Activated naive CD4-positive, alpha-beta T cell treated with anti-CD3 and anti-CD28 coated beads, Interleukin-2, amount 50 U/mL, for 16 hours (primary cell): ENCODE data around the gene SLC9A3.
"Not testable (repeated sequence)": the region's sequence is repeated elsewhere in the genome, so short reads cannot be mapped to it uniquely, and the experiment has no call there.

ENCODE experiments used
- DNase-seq: peaks from one replicate; pipeline ENCODE4 v3.0.0-alpha.2; 2020

Gene SLC9A3

DNA sequence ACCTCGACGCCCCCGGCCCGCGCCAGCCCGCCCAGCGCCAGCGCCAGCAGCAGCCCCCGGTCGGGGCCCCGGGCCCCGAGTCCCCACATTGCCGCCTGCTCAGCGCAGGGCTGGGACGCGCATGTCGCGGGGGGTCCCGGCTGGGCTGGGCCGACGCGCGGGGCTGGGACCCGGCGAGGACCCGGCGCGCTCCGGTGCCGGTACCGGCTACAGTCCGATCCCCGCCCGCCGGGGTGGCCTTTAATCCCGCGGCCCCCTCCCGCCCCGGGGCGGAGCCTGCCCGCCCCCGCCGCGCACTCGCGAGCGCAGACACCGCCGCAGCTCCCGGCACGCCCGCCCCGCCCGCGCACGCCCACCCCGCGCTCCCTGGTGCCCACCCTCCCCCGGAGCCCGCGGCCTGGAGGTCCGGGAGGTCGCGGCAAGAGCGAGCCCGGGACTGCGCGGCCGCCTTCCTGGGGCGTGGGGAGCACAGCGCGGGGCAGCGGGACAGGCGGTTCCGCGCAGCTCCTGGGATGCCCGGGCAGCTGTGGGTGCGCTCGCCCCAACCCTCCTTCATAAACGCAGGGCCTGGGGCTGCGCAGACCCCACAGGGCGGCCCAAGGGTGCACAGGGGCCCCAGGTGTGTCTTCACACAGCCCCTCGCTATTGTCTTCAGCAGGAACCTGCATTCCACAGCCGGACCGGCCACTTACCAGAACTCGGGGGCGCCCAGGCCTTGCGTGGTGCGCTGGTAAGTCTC, at the start of gene SLC9A3:
TSS of gene SLC9A3 (minus strand) at position 216 of the 739 bp plus-strand sequence.
- no peak for DNase-seq

DNA sequence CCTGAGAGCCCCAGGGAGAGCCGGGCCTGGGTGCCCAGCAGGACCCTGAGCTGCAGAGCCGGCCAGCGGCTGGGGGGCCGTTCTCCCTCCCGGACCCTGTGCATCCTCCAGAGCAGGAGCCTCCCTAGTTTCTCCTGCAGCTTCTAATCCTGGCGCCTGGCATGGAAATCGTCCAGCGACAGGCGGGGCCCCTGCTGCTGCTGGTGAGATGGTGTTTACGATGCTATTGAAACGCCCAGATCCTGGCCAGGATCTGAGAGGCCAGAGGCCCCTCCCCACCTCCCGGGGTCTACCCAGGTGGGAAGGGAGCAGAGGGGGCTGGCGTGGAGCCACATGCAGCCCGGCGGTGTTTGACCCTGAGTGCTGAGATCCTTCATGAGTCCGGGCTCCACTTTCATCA, 49.7 kb upstream of the SLC9A3 start:
- DNase-seq: no peak

DNA sequence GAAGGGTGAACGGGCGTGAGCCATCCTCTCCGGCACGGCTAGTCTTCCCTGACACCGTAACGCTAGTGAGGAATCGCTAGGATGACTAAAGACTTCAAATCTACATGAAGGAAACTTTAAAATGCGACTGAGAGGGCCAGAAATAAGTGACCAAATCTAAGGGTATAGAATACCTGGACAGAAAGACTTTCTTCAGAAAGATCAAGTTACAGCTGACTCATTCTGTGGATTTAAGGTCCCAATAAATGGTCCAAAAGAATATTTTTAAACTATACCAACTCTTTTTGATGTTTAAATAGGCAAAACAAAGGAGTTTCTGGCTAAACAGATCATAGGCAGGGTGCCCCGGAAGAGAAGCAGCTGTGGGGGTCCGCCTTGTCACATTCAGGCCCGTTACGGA, 49.0 kb upstream of the SLC9A3 start:
- DNase-seq: no peak

DNA sequence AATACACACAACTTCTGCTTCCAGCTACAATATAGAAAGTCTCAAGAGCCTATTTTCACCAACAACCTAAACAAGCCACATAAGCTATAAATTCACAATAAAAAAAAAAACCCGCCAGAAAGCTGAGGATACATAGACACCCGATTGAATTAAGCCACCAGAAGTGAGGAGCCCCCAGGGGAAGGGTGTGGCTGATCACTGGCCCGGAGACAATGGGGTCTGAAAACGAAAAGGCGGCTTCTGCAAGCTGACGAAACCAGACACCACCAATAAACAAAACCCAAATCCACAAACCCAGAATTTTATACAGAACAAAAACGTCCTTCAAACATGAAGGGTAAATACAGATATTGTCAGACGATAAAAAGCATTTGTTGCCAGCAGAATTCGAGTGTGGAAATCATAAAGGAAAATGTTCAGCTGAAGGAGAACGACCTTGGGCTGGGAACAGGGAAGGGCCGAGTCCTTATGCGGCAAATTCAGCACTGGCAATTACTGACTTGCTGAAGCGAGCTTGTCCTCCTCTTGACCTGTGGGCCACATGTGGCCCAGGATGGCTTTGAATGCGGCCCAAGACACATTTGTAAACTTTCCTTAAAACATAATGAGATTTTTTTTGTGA, 48.3 kb upstream of the SLC9A3 start:
- DNase-seq: no peak

DNA sequence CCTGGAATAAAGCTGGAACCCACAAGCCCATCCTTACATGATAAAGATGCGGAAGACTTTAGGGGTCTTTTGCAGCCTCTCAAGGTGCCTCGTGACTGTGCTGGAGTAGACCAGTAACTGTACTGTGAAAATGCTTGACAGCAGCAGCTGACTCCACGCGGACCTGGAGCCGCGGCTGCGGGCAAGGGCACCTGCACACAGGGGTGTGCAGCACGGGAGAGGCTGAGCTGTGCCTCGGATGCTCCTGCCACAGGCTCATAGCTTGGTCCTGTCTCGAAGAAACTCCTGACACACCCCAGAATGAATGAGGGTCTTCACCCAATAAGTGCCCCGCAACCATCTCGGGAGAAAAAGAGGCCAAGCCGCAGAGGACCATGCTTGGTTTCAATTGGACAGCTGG, 47.5 kb upstream of the SLC9A3 start:
- no peak for DNase-seq

DNA sequence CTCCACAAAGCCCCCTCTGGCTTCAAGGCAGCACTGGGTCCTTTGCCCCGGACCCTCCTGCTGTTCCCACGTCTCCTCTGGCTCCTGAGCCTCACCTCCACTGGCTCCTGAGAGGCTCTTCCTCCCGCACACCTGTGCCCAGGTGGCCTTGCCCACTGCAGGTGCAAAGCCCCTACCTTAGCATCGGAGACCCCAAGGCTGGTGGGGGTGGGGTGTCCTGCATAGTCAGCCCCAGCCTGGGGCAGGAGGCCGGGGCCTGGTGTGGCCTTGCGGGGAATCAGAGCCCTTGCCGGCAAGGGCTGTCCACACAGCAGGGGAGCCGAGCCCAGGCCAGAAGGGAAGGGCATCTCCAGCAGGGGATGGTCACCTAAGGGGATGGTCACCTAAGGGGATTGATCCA, 46.6 kb upstream of the SLC9A3 start:
- no peak for DNase-seq

DNA sequence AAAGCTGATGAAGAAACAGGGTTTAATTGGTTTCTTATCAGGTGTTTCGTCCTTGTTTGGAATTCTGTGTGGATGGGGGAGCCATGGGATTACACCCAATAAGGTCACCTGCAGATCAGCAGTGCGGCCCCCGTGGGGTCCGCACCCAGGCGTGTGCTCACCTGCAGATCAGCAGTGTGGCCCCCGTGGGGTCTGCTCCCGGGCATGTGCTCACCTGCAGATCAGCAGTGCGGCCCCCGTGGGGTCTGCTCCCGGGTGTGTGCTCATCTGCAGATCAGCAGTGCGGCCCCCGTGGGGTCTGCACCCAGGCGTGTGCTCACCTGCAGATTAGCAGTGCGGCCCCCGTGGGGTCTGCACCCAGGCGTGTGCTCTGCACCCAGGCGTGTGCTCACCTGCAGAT, 46.2 kb upstream of the SLC9A3 start:
- DNase-seq: no peak

DNA sequence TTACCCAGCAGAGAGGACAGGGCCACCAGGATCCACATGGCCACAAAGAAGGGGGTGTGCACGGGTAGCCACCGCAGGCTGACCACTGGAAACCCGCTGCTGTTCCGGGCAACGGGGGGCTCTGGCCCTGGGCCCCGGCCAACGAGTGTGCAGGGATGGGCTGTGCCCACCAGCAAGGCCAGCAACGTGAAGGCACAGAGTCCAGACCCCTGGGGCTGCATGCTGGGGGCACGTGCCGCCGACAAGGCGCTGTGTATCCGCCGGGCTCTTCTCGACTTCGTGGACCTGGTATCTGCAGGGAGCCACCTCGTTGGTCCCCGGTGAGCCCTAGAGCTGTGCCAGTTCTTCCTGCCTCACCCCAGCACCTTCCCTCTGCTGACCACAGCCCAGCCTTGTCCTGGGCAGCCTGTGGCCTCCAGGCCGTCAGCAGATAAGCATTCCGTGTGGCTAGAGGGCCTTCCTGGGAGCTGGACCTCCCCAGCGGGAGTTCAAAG, 45.7 kb upstream of the SLC9A3 start:
- DNase-seq: no peak

DNA sequence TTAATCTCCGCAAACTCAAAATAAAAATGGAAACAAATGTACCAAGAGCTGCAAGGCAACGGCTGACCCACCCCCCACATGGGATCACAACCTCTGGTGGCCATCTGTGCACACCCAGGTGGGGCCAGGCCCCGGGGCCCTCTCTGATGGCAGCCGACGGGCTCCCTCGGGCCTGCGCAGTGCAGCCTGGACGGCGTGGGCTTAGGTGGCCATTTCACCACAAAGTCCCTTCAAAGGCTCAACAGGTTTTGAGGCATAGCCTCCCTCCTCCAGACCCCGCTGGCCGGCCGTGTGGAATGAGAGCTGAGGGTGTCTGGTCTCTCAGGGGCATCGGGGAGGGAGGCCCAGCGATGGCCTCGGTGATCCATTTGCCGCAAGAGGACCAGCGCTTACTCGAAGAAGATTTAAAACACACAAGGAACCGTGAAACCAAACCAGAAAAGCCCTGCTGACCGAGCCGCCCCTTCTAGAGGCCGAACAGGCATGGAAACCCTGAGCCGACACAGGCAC, 45.2 kb upstream of the SLC9A3 start:
- DNase-seq: no peak

DNA sequence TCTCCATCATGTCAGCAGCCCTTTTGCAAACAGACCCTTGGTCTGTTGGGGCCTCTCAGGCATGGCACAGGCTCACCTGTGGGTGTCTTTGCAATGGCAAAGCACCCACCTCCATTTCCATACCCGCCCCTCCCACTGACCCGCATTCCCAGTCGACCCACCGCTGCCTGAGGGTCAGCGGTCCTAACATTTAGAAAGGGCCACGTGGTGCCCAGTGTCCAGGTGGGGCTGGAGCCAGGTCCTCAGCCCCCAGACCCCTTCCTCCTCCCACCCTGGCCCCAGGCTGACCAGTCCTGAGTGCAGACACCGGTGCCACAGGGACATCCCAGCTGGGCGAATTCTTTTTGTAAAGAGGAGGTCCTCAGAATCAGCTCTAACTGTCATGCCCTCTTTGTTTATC, 44.6 kb upstream of the SLC9A3 start:
- no peak for DNase-seq

DNA sequence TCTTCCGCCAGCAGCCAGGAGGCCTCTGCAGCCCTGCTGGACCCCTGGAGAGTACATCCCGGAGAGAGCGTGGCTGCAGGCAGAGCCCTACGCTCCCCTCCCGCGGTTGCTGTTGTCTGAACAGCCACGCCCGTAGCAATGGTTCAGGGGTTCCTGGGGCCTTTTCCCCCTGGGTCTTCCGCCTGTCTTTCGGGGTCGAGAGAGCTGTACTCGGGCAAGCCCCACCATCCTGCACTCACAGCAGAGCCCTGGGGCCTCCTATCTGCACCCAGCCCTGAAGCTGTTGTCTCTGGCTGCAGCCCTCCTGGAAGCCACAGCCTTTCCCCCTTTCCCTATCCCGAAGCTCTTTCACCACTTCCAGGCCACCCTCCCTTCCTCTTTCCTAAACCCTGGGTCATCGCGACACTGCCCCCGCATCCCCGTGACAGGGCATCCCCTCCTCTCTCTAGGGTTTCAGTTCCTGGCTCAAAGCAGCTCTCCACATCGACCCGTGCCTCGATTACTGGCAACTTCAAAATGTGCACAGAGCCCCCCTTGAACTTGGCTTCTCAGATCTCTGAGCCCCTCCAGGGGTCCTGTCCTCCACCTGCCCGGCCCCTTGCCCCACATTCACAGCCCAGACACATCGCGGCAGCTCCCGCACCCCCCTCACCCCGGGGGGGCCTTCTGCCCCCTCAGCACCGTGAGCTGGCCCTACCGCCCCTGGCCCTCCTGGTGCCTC, 44.0 kb upstream of the SLC9A3 start:
- no peak for DNase-seq

DNA sequence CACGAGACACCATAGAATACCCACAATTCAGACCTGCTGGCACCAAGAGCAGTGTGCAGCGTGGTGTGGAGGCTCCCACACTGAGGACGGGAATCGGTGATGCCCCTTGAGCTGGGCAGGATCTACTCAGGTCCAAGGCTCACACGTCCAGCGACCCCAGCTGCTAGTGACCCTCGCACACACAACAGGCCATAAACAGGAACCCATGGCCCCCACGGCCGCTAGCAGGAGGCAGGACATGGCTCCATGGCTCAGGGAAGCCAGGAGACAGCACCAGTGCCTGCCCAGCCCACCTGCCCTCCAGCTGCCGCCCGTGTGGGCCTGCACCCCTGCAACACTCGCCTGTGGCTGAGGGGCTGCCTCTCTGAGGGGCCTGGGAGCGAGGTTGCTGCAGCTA, 43.4 kb upstream of the SLC9A3 start:
- DNase-seq: no peak

DNA sequence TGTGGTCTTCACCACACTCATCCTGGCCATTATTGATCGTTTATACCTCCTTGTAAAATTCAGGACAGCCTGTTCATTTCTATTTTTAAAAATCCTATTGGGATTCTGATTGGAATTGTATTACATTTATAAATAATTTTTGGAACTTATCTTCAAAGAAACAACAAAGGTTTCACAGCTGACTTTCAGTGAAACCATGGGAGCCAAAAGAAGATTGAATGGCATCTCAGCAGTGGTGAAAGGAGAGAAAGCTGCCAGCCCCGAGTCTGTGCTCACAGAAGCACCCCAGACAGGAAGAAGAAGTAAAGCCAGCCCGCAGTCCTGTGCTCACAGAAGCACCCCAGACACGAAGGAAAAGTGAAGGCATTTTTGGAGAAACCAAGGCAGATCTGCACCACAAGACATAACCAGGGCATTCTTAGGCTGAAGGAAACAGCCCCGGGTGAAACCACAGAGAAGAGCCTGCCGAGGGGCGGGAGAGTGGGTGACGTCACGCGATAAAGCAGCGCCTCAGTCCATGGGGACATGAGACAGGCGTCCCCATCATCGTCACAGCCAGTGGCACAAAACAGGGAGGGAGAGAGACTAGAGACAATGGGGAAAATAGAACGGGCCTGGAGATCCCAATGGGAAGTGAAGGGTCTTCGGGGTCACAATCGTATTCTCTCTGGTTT, 42.5 kb upstream of the SLC9A3 start:
- DNase-seq: no peak

DNA sequence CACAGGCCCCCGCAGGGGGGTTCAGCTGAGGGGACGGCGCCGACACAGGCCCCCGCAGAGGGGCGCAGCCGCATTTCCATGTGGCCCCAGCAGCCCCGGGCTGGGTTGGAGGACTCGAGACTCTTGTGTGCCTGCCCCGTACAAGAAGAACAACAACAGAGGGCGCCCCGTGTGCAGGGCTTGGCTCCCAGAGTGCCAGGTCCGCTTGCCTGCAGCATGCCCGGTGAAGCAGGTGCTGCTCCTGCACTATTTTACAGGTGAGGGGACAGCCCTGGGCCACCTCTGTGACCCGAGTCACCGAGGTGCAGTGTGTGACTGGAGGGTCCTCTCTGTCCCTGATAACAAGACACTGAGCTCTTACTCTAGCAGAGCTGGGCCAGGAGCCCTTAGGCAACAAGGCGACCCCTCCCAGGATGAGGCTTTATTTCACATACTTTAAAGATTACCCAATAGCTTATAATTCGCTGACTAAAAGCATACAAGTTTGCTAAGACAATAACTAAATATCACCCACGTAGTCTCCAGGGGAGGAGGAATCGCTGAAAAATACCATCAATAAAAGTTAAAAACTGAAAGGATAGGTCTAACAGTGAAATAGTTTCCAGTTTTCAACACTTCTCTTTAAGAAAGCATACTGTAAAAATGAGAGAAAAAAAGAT, 41.7 kb upstream of the SLC9A3 start:
- DNase-seq: no peak

DNA sequence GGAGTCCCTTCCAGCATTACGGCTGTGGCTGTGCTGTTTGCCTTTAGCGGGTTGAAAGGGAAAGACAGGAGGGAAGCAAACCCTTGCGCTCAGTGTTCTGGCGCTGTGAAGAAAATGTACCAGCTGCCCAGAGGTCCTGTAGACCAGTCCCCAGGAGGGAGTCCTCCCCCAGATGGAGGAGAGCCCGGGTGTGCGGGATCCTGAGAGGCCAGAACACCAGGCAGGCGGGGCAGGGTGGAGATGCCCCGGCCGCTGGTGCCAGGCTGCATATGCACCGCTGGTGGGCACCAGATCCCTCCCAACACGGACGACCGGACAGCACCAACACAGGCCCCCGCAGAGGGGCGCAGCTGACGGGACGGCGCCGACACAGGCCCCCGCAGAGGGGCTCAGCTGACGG, 37.2 kb upstream of the SLC9A3 start:
- no peak for DNase-seq

DNA sequence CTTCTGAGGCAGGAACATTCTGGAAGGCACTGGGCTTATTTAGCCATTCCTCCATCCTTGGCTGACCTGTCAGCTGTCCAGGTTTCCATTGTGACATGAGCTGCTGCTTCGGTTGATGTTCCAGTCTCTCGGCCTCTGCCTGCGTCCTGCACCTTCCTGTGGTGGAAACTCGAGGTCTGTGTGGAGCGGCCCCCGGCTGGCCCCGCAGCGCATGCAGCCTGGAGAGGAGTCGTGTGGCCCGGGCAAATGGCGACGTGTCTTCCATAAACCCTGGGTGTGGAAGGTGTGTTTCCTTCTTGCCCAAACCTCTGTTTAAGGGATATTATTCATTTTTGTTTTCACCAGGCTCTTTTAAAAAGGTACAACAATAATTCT, 36.5 kb upstream of the SLC9A3 start:
- DNase-seq: no peak

DNA sequence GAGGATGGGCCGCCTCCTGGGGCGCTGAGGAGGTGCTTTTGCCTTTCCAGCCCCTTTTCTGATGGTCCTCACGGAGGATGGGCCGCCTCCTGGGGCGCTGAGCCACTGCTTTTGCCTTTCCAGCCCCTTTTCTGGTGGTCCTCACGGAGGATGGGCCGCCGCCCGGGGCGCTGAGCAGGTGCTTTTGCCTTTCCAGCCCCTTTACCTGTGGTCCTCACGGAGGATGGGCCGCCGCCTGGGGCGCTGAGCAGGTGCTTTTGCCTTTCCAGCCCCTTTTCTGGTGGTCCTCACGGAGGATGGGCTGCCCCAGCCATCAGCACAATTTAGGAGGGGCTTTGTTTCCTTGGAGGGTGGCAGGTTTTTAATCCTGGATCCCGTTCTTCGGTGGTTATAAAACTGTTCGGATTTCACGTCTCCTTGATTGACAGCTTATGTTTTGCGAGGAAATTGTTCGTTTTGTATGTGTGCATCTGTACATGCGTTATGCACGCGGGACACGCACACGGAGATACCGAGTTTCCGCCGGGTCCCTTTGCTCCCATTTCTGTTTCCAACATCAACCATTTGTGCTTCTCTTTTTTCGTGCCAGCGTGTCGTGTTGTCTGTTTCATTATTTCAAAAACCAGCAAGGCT, 34.7 kb upstream of the SLC9A3 start:
- no peak for DNase-seq

DNA sequence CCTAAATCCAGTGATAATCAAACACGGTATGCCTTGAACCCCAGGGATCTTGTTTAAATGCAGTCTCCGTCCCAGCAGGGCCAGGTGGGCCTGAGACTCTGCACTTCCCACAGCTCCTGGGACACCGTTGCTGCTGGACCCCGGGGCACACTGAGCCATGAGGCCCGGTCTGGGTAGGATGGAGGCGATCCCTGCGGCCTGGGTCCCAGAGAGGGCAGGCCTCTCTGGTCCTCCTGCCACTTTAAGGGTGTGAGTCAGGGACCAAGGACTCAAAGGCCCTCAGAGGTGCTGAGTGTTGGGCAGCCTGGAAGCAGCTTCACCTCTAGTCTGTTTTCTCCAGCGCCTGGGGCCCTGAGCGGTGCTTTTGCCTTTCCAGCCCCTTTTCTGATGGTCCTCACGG, 34.1 kb upstream of the SLC9A3 start:
- no peak for DNase-seq

DNA sequence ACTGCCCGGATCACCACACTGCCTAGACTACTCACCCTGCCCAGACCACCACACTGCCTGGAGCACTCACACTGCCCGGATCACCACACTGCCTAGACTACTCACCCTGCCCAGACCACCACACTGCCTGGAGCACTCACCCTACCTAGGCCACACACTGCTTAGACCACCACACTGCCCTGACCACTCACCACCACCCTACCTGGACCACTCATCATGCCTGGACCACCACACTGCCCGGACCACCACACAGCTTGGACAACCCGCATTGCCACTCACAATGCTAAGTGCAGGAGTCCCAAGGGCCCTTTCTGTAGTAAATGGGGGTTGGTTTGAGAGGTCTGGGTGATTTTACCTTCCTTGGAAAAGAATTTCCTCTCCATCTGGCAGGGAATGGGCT, 33.7 kb upstream of the SLC9A3 start:
- not testable (repeated sequence) for DNase-seq

DNA sequence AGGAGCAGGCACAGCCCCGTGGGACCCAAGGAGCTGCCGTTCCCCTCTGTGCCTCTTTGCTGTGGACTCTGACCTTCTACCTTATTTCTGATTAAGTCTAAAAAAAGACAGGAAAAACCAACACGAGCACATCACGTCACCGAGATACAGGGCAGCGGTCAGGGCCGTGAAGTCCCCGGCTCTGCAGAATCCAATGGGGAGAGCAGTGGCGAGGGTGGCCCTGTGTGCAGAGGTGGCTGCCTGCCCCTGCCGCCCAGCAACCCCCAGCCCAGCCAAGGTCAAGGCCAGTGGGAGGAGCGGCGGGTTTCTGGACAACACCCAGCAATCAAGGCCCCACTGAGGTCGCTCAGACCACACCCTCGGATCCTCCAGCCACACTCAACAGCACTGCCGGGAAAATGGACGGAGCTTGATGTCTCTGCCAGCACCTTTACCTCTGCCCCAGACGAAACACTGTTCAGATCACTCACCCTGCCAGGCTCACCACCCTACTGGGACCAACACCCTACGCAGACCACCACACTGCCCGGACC, 32.7 kb upstream of the SLC9A3 start:
- no peak for DNase-seq

DNA sequence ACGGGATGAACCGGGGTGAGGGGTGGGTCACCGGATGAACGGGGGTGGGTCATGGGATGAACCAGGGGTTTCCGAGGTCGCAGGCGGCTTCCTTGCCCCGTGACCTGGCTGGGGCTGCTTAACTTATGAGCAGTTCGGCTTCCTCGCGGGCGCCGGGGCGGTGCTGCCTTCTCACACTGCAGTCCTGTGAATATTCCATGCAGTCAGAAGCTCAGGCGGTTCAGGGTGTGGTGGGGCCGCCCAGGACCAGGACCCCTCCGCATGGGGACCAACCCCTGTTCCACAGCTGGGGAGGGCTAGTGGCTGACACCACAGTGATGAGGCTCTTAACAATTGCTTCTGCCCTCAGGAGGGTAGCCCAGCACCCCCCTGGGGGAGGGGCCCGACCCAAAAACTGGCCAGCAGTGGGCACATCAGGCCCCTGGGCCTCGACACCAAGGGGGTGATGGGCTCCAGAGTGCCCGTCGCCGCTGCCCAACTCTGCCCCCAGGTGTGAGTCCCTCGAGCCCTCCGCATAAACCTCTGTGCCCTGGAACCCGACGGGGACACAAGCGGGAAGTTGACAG, 30.9 kb upstream of the SLC9A3 start:
- DNase-seq: no peak
